NCI-H1436 (cell line): ENCODE results near the gene ATP1A4.

Experiments
- DNase-seq: peaks from one replicate; lab custom pipeline; 2025; lab: John Stamatoyannopoulos, UW

Gene ATP1A4

DNA sequence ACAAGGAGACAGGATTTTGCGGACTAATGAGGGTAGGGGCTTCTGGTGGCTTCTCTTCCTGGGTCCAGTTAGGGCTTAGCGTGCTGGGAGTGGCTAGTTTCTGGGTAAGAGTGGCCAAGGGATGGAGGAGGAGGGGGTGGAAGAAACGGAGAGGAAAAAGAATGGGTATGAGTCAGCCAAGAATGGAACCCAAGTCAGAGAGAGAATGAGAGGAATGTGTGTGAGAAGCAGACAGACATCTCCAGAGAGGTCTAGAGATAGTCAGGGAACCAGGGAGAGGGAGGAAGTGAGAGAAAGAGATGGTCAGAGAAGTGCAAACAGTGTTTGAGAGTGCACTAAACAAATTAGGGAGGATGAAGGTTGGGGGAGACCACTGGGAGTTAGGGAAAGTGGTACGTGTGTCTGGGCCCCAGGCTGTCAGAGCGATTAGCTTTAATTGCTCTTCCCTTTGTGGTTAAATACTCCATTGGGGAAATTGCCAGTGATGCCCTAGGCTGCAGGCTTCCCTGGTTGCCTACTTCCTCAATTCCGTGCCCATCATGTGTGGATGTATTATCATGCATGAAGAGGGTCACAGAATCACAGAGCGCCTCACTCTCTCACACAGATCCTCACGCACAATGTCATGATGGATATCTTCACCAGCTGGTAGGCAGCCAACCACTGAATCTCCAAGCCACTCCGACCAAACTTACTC lies 55.2 kb downstream of the ATP1A4 start:
- no peak for DNase-seq

DNA sequence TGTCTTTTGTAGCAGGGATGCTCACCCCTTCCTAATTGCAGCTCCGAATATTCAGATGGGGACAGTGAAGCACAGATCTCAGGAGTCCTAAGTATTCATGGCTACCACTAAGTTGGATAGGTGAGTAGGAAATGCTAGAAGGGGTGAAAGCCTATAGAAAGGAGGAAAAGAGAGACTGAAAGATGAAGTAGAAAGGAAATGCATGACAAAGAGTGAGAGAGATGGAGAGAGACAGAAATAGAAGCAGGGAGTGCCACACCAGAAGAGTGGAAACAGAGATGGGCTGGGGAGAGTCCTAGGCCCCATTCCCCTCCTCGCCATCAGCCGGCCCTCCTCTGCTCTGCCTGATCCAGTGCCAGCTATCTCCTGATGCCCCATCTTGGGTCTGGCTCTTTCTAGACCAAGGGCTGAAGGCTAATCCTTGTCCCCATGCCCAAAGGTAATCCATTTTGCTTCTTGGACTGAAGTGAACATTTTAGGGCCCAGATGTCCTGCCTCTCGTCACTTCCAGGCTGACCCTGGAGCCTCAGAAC lies 55.8 kb downstream of the ATP1A4 start:
- no peak for DNase-seq

DNA sequence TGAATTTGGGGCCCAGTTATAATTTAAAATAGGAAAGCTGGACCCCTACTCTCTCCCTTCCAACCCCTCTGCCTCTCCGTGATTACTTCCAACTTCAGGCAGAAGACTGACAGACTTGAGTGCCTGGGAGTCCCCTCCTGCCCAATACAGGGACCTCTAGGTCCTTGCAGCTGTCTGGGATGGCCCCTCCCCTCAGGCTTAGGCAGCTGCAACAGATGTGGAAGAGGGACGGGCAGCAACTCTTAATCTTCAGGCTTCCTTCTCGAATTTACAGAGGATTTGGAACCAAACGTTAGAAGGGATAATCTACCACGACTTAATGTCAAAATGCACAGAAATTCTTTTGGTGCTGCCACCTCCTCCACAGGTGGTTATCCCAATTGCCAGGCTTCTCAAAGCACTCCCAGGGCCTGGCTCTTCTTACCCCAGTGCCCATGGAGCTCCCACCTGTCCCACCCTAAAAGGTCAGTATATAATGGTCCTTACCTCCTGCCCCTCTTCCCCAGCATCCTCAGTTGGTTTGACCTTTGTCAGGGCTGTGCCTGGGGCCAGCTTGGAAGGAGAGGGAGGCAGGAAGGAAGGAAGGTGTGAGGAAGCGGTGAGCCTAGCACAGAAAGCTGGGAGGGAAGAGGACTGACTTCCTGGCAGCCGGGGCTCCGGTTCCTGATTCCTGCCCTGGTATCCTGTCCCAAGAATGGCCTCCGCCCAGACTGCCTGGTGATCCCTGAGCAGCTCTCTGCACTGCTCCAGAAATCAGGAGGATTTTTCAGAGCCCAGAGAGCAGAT lies 56.6 kb downstream of the ATP1A4 start:
- no peak for DNase-seq

DNA sequence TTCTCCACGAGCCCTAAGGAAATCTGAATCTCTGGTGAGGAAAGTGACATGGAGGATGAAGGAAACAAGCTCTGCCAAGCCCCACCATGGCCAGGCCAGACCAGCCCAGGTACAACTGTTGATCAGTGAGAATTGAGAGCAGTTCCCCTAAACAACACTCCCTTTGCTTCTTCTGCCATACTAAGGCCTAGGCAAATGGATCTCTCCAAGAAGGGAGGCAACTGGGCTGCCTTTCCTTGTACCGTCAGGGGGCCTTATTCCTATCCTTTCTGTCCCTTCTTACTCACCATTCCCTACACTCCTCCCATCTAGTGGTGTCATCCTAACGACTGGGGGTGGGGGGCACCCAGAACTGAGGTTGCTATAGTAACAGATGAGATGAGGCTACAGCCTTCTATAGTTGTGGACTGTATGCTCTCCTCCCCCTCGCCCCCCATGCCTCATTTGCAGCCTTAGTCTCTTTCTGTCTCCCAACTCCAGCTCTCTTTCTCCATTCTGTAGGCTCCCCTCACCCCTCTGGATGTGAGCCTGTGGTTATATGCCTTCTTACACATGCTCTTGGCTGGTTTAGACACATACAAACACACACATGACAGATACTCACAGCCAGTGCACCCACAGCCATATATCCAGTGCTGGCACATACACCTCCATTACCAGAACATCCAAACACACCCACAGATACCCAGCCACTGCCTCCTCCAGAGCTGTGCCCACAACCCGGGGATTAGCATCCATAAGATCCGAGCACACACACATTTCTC lies 57.3 kb downstream of the ATP1A4 start:
- DNase-seq, result no peak

DNA sequence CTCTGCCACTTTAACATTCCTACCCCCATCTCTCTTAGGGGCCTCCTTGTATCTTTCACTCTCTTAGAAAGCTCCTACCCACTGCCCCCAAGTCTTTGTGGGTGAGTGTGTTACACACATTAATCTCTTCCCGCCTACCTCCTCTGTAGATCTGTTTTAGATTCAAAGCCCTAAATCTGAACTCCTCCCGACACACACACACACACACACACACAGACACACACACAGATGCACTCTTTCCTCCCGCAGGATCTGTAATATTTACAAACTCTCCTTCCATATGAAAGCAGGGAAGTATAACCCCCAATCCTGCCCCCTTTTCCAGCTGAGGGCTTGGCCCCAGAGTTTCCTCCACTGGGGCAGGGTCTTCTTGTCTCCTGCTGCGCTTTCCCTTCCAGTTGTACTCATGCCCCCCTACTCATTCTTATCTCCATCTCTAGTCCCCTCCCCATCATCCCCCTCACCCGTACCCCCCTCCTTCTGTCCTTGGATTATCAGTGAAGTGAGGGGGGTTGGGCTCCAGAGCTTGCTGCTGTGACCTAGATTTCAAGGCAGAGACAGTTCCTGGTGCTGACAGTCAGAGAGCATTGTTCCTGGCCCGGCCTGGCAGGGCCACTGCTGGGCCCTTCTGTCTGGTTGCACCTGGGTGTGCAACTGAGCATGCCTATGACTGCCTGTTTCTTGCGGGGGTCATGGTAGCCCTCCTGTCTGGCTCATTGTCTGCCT lies 58.1 kb downstream of the ATP1A4 start:
- DNase-seq, result no peak

DNA sequence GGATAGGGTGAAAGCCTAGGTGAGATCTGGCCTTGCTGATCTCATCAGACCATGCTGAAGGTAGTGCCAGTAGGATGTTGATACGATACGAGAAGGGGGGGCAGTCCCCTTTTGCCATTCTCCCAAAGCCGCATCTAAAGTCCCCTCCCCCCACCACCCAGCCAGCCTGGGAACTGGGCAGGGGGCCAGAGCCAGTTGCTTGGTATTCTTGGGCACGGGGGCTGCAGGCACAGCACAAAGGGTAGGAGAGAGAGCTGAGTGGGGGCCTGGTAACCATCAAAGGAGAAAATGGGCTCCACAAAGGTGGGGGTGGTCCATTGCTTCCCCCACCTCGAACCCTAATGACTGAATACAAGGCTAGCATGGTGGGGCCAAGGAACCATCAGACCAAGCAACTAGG lies 59.2 kb downstream of the ATP1A4 start:
- DNase-seq, result no peak

DNA sequence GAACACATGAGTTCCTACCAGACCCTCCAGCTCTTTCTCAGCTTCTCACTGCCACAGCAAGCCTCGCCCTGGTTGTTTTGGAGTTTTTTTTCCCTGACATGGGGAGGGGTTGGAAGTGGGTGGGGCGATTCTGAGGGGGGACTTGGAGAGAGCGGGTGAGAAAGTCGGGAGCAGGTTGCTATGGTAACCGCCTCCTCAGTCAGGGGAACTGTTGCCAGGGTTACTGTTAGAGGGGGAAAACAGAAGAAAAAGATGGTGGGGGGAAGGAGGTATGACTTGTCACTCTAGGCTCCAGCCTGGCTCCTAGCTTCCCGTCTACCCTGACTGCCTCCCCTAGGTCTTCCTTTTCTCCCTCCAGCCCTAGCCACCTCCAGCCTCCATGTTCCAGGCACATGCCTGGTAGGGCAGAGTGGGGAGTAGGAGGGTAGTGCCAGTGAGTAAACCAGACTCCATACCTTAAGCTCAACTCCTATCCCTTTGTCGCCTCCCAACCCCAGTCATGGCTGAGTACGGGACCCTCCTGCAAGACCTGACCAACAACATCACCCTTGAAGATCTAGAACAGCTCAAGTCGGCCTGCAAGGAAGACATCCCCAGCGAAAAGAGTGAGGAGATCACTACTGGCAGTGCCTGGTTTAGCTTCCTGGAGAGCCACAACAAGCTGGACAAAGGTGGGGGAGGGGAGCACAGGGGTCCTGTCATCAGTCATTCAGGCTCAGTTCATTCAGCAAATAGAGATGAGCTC lies 59.8 kb downstream of the ATP1A4 start:
- DNase-seq, result no peak

DNA sequence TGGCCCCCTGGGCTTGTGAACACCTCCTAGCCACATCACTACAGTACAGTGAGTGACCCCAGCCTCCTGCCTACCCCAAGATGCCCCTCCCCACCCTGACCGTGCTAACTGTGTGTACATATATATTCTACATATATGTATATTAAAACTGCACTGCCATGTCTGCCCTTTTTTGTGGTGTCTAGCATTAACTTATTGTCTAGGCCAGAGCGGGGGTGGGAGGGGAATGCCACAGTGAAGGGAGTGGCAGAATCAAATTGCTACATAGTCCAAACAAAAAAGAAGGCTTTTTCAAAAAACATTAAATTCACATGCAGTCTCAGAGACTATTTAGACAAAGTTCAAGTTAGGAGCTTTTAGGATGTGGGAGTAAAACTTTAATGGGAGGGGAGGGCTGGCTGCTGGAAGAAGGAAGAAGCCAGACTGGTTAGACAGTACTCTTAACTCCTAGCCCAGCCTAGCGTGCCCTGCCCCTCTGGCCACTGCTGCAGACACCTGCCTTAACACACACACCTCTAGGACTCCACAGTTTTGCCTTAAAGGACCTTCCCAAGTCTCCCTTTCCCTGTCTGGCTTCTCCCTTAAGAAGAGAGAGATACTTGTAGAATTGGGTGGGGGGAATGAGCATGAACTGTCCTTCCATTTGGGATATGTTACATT lies 63.2 kb downstream of the ATP1A4 start:
- no peak for DNase-seq

DNA sequence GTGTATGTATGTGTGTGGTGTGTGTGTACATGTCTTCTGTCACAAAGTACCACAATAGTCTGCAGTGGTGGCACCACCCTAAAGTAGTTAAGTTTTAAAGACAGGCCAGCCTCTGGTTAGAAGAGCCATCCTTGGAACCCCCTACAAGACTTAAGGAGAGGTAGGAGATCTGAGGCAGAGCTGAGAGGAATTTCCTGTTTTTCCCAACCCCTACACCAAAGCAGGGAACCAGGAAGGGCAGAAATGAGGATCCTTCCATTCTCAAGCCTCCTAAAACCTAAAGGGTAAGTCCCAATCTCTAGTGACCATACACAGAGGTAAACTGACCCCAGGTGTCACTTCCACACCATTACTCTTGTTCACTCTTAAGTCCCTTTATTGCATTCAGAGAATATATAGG lies 64.9 kb downstream of the ATP1A4 start:
- no peak for DNase-seq

DNA sequence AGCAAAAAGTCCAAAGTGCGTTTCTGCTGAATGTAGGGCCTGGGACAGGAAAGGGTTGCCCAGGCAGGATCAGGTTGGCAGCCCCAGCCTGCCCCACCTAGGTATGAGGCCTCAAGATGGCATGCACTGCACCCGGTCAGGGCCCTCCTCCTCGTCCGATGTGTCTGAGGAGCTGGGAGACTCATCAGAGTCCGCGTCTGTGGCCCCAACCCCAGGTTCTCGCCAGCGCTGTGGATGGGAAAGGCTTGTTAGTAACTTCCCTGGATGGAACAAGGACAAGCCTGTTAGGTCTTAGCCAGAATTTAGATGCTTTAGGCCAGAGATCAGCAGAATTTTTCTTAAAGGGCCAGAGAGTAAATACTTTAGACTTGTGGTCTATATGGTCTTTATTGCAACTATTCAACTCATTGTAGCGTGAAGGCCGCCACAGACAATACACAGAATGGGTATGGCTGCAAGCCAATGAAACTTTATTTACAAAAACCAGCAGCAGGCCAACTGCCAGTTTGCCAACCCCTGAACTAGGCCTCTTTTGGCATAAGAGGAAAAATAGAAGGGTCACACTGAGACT lies 66.2 kb downstream of the ATP1A4 start:
- DNase-seq, result no peak

DNA sequence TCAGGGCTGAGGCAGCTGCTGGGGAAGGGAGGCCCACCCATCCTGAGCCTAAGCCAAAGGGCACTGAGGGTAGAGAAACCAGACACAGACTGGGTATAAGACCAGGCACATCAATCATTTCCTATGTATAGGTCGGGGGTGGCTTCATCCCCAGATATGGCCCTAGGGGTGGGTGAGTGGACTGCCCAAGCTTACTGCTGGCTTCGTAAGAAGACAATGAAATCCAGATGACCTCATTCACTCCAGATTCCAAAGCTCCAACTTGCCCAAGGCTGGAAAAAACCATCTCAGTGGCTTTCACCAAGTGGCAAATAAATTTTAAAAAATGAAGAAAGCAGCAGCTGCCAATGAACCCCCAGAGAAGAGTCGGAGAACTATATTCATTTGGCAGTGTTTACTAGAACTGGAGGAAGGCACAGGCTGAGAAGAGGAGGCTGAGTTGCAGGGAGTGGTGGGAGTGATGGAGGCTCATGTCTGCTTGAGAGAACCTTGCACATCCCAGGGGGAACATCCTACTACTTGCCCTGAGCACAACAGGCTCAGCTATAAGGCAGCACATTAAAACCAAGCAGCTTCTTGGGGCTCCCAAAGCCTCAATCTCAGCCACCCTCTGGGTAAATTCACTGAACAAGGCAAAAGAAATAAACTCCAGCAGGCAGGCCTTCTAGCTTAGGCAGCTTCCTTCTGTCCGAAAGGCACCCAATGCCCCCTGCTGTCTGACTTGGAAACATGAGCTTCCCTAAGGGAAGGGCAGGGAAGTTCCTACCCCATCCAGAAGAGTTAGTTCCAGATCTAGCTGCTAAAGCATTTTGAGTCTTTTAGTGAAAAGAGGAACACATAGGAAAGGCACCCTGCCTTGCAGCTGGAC lies 67.9 kb downstream of the ATP1A4 start:
- no peak for DNase-seq

DNA sequence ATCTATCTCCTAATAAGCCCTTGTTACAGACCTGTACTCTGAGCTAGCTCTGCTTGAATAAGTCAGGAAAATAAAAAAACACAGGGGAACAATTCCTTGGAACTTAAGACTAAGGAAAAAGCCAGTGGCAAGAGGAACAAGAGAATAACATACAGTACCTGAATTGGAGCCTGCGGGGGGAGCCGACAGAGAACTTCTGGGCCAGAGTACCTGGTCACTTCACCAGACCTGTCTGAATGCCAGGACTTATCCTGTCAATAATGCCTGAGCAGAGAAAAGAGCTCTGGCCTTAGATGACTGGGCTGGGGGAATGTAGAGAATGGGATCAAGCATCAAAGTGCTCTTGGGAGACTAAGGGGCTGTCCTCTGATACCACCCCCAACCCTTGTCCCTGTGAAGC lies 68.9 kb downstream of the ATP1A4 start:
- DNase-seq, result no peak

DNA sequence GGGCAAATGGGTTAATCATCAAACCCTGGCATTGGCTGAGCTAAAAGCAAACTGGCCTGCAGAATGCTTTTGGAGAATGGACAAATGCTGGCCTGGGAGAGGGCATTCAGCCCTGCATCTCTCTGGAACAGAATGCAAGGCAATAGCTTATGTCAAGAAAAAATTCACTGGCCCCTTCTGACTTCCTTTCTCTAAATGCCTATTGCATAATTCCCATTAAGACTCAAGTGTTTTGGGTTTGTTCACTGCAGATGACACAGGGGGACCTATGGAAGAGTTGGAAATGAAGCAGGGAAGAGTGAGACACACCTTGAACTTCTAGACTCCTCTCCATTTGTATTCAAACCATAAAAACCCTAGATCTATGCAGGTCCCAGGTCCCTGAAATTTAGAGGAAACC lies 69.7 kb downstream of the ATP1A4 start:
- no peak for DNase-seq

DNA sequence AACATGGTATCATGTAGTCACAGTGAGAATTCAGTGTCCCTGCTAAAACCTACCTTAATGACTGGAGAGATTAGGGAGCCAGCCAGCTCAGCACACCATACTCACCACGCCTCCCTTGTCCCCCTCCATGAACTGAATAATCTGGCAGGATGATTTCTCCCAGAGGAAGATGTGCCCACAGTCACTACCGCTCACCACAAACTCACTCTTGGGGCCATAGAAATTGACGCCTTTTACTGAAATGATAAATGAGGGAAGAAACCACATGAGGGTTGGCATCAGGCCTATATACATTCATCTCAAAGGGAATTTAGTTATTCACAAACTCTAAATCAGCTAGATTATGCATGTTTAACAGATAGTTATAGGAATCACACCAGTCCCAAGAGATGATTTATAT lies 71.1 kb downstream of the ATP1A4 start:
- DNase-seq, result no peak

DNA sequence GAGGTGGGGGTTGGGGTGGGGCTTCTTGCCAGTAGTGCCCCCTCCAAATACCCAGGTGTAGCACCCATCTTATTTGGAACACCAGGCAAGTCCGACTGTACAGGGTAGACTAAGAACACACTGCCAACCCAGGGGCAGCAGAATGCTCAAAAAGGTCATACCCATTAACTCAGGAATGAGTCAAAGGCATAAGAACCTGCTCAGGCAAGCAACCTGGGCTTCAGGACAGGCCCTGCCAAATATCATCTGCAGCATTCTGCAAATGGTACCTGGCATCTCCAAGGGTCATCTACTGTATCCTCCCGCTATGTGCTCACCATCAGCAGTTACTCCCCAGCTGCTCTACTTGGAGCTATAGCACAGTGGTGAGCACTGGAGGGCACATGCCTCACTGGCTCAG lies 73.2 kb downstream of the ATP1A4 start:
- no peak for DNase-seq

DNA sequence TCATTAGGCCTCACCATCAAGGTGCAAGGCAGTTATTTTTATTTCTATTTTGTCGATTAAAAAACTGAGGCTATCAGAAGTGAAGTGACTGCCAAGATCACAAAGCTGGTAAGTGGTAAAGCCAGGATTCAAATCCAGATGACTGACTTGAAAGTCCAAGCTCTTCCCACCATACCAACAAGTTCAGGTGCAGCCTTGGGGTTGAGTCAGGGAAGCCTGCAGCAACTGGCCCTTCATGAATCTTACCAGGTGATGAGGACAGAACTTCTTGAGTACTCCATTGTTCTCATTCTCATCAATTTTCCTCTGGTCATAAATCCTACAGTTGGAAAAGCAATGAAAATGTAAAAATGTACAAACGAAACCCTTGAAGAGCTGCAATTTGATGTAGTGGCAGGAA lies 73.9 kb downstream of the ATP1A4 start:
- no peak for DNase-seq

DNA sequence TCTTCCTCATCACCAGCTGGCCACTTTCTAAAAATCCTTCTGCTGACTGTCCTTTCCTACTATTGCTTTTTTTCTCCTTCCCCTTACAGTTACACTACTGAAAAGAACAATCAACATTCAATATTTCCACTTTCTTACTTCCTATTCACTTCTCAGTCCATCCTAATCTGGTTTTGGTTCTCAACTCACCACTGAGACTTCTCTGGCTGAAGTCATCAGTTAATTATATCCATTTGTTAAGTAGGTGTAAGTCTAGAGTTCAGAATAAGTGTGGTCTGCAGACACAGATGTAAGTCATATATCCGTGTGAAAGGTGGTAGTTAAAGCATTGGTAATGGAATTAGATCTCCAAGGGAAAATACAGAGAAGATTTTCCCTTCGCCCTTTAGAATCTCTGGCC lies 75.2 kb downstream of the ATP1A4 start:
- no peak for DNase-seq

DNA sequence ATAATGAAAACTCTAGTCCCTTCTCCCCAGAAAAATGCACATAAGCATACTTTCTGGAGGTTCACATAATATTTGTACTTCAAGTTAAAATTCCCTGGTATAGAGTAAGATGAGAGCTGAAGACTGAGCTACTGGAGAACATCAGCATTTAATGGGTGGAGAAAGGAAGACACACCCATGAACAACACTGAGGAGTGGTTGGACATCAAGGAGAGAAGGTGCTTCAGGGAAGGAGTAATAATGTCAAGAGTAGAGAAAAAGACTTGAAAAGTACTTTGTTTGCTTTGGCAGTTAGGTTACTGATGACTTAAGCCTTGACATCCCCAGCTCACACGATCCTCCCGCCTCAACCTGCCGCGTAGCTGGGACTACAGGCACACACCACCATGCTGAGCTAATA lies 75.6 kb downstream of the ATP1A4 start:
- no peak for DNase-seq

DNA sequence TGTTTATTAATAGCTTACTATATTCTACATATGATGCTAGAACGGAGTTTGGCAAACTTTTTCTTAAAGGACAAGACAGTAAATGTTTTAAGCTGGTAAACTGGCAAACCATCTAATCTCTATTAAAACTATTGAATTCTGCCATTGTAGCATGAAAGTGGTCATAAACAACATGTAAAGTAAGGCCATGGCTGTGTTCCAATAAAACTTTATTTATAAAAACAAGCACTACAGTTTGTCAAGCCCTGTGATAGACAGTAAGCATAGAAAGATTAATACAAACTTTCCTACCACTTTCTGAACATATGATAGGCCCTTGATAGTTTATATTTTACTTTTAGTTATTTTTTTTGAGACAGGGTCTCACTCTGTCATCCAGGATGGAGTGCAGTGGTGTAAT lies 76.2 kb downstream of the ATP1A4 start:
- DNase-seq, result no peak

DNA sequence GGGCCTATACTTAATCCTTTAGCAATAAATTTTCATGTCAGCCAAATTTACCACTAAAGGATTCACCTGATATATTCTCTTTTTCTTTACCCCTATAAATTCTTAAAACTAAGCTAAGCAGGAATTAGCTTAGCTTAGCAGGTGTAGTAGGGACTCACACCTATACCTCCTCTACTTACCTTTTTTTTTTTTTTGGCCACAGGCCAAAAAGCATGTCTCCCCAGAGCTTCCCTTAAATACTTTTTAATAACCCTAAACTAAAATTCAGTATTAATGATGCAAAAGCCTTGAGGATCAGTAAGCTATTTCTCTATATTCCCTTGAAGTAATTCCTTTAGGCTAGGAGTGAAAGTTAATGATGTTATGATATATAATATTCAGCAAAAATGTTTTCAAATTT lies 77.0 kb downstream of the ATP1A4 start:
- no peak for DNase-seq
